Activated CD4-positive, alpha-beta memory T cell treated with anti-CD3 and anti-CD28 coated beads, Interleukin-2, amount 10 ng/mL, durations not matched to agents 7 days and 5 days (primary cell): Measurements from ENCODE around the gene ZSWIM5. TPM values are rescaled to one million over a fixed set of nuclear protein-coding genes. Genes with fewer than 3 reads are reported as not detected.
"Not testable (repeated sequence)": the region's sequence is repeated elsewhere in the genome, so short reads cannot be mapped to it uniquely, and the experiment has no call there.

ENCODE experiments used
- CTCF ChIA-PET: fragments of 350-600 bp; sonication (Branson Sonifier 250); formaldehyde crosslinking; loops from one replicate; lab custom pipeline; 2021; ENCODE audit warnings: antibody characterized with exemption, inconsistent platforms; lab: Charles Lee
- POLR2A ChIA-PET: fragments of 350-600 bp; sonication (Branson Sonifier 250); formaldehyde crosslinking; loops from one replicate; lab custom pipeline; 2021; ENCODE audit warnings: antibody characterized with exemption; lab: Charles Lee
- DNase-seq: peaks from one replicate; pipeline ENCODE4 v3.0.0-alpha.2; 2020
- H3K27ac Mint-ChIP-seq: one replicate; pipeline ENCODE4 v1.8.0; 2021; ENCODE audit warnings: mild to moderate bottlenecking, mixed read lengths
- H3K27me3 Mint-ChIP-seq: one replicate; pipeline ENCODE4 v1.8.0; 2021; ENCODE audit warnings: mixed read lengths
- H3K36me3 Mint-ChIP-seq: one replicate; pipeline ENCODE4 v1.8.0; 2021; ENCODE audit warnings: low read depth, mixed read lengths
- H3K4me1 Mint-ChIP-seq: one replicate; pipeline ENCODE4 v1.8.0; 2021; ENCODE audit warnings: mixed read lengths
- H3K4me3 Mint-ChIP-seq: one replicate; pipeline ENCODE4 v1.8.0; 2021; ENCODE audit warnings: mild to moderate bottlenecking, mixed read lengths
- H3K9me3 Mint-ChIP-seq: one replicate; pipeline ENCODE4 v1.8.0; 2021; ENCODE audit warnings: mixed read lengths
- total RNA-seq, 2 experiments: library from RNA; stranded (reverse); gene quantifications; one replicate each; pipeline ENCODE4 v1.2.3, GENCODE V29; 2021

Gene ZSWIM5
- total RNA-seq, 2 experiments from 2014 or later, result 0.30 to 0.38 TPM

GRCh38 chr1:45191418-45191783 is 15.0 kb downstream of the ZSWIM5 start:
- no peak overlapping the region for H3K4me3 Mint-ChIP-seq

GRCh38 chr1:45187725-45188124 is 18.7 kb downstream of the ZSWIM5 start:
- DNase-seq, result no peak
- no peaks in the 10 kb centered on the region for H3K36me3 Mint-ChIP-seq
- H3K27ac Mint-ChIP-seq, result no peak overlapping the region
- H3K9me3 Mint-ChIP-seq, result no peaks in the 10 kb centered on the region
- ChIA-PET CTCF (no interaction called here), POLR2A (no interaction called here)
- H3K4me3 Mint-ChIP-seq, result no peak overlapping the region
- no peaks in the 10 kb centered on the region for H3K4me1 Mint-ChIP-seq
- H3K27me3 Mint-ChIP-seq, result no peaks in the 10 kb centered on the region

More at GRCh38 chr1:45191418-45191783, 15.0 kb downstream of the ZSWIM5 start:
- no peak for DNase-seq
- POLR2A ChIA-PET, result no interaction called here
- H3K36me3 Mint-ChIP-seq, result no peaks in the 10 kb centered on the region
- no peaks in the 10 kb centered on the region for H3K4me1 Mint-ChIP-seq
- CTCF ChIA-PET, result no interaction called here
- H3K27ac Mint-ChIP-seq, result no peak overlapping the region
- no peaks in the 10 kb centered on the region for H3K27me3 Mint-ChIP-seq
- H3K9me3 Mint-ChIP-seq, result no peaks in the 10 kb centered on the region

- H3K9me3 Mint-ChIP-seq, POLR2A ChIA-PET, H3K27me3 Mint-ChIP-seq, H3K4me3 Mint-ChIP-seq, DNase-seq, H3K4me1 Mint-ChIP-seq, H3K27ac Mint-ChIP-seq, H3K36me3 Mint-ChIP-seq, CTCF ChIA-PET: not testable (repeated sequence)
These were observed 26.4 kb downstream of the ZSWIM5 start for GRCh38 chr1:45179918-45180519.

GRCh38 chr1:45177452-45177851 is 29.0 kb downstream of the ZSWIM5 start:
- POLR2A ChIA-PET, result no interaction called here
- Mint-ChIP-seq H3K27me3 (no peaks in the 10 kb centered on the region), H3K4me1 (no peaks in the 10 kb centered on the region), H3K9me3 (peaks cover 2% of the 10 kb centered on the region), H3K27ac (no peak overlapping the region), H3K36me3 (no peaks in the 10 kb centered on the region), H3K4me3 (no peak overlapping the region)
- CTCF ChIA-PET, result no interaction called here
- no peak for DNase-seq

- Mint-ChIP-seq H3K27me3 (no peaks in the 10 kb centered on the region), H3K4me3 (no peak overlapping the region), H3K27ac (no peak overlapping the region), H3K9me3 (no peaks in the 10 kb centered on the region), H3K4me1 (no peaks in the 10 kb centered on the region), H3K36me3 (no peaks in the 10 kb centered on the region)
- ChIA-PET CTCF (no interaction called here), POLR2A (no interaction called here)
- DNase-seq, result no peak
These were observed 33.6 kb downstream of the ZSWIM5 start for GRCh38 chr1:45172764-45173163.

- ChIA-PET CTCF (no interaction called here), POLR2A (no interaction called here)
- no peak overlapping the region for H3K27ac Mint-ChIP-seq
- H3K9me3 Mint-ChIP-seq, result no peaks in the 10 kb centered on the region
- no peak for DNase-seq
- no peaks in the 10 kb centered on the region for H3K27me3 Mint-ChIP-seq
- H3K4me3 Mint-ChIP-seq, result no peak overlapping the region
- H3K4me1 Mint-ChIP-seq, result no peaks in the 10 kb centered on the region
- no peaks in the 10 kb centered on the region for H3K36me3 Mint-ChIP-seq
These were observed 34.4 kb downstream of the ZSWIM5 start for GRCh38 chr1:45172005-45172404.

- DNase-seq, result no peak
- ChIA-PET CTCF (no interaction called here), POLR2A (no interaction called here)
- Mint-ChIP-seq H3K9me3 (no peaks in the 10 kb centered on the region), H3K4me1 (no peaks in the 10 kb centered on the region), H3K36me3 (no peaks in the 10 kb centered on the region), H3K27ac (no peak overlapping the region), H3K27me3 (no peaks in the 10 kb centered on the region), H3K4me3 (no peak overlapping the region)
These were observed 34.8 kb downstream of the ZSWIM5 start for GRCh38 chr1:45171575-45171974.

- no peak for DNase-seq
- H3K4me1 Mint-ChIP-seq, result no peaks in the 10 kb centered on the region
- ChIA-PET POLR2A (no interaction called here), CTCF (no interaction called here)
- H3K9me3 Mint-ChIP-seq, result no peaks in the 10 kb centered on the region
- H3K4me3 Mint-ChIP-seq, result no peak overlapping the region
- no peaks in the 10 kb centered on the region for H3K27me3 Mint-ChIP-seq
- H3K27ac Mint-ChIP-seq, result no peak overlapping the region
- no peaks in the 10 kb centered on the region for H3K36me3 Mint-ChIP-seq
These were observed 36.2 kb downstream of the ZSWIM5 start for GRCh38 chr1:45170151-45170742.

GRCh38 chr1:45167947-45168346 is 38.5 kb downstream of the ZSWIM5 start:
- peaks cover 15% of the 10 kb centered on the region for H3K9me3 Mint-ChIP-seq
- CTCF ChIA-PET, result interaction anchor here (0.7 kb wide), 1 partner anchor 383 kb away, joined by 4 read pairs; no protein-coding TSS in a partner anchor
- H3K4me3 Mint-ChIP-seq, DNase-seq, H3K36me3 Mint-ChIP-seq, H3K27me3 Mint-ChIP-seq, H3K27ac Mint-ChIP-seq, POLR2A ChIA-PET, H3K4me1 Mint-ChIP-seq: not testable (repeated sequence)

- H3K4me1 Mint-ChIP-seq, result not testable (repeated sequence)
These were observed 42.1 kb downstream of the ZSWIM5 start for GRCh38 chr1:45164307-45164706.

GRCh38 chr1:45163111-45163510 is 43.3 kb downstream of the ZSWIM5 start:
- H3K27me3 Mint-ChIP-seq, H3K27ac Mint-ChIP-seq, H3K4me1 Mint-ChIP-seq, CTCF ChIA-PET, DNase-seq, H3K36me3 Mint-ChIP-seq, H3K4me3 Mint-ChIP-seq: not testable (repeated sequence)
- H3K9me3 Mint-ChIP-seq, result peaks cover 17% of the 10 kb centered on the region
- POLR2A ChIA-PET, result interaction anchor here (0.7 kb wide), 1 partner anchor 47 kb away, joined by 4 read pairs; no protein-coding TSS in a partner anchor

More at GRCh38 chr1:45164307-45164706, 42.1 kb downstream of the ZSWIM5 start:
- DNase-seq, CTCF ChIA-PET, H3K27ac Mint-ChIP-seq, POLR2A ChIA-PET, H3K4me3 Mint-ChIP-seq, H3K36me3 Mint-ChIP-seq, H3K27me3 Mint-ChIP-seq: not testable (repeated sequence)
- peaks cover 17% of the 10 kb centered on the region for H3K9me3 Mint-ChIP-seq

- H3K4me3 Mint-ChIP-seq, result not testable (repeated sequence)
These were observed 44.1 kb downstream of the ZSWIM5 start for GRCh38 chr1:45162041-45163035.

GRCh38 chr1:45155957-45156356 is 50.4 kb downstream of the ZSWIM5 start:
- Mint-ChIP-seq H3K27me3 (peaks cover 4% of the 10 kb centered on the region), H3K4me1 (no peaks in the 10 kb centered on the region), H3K36me3 (no peaks in the 10 kb centered on the region), H3K27ac (no peak overlapping the region), H3K9me3 (peaks cover 2% of the 10 kb centered on the region), H3K4me3 (no peak overlapping the region)
- DNase-seq, result no peak
- ChIA-PET CTCF (no interaction called here), POLR2A (no interaction called here)

More at GRCh38 chr1:45162041-45163035, 44.1 kb downstream of the ZSWIM5 start:
- H3K27ac Mint-ChIP-seq, POLR2A ChIA-PET, H3K36me3 Mint-ChIP-seq, H3K4me1 Mint-ChIP-seq, H3K27me3 Mint-ChIP-seq, CTCF ChIA-PET: not testable (repeated sequence)
- peaks cover 17% of the 10 kb centered on the region for H3K9me3 Mint-ChIP-seq
- peak; percentile 17 for DNase-seq
